Measurements from ENCODE around the gene VWA3B. TPM values are rescaled to one million over a fixed set of nuclear protein-coding genes. Genes with fewer than 3 reads are reported as not detected.
"Not testable (repeated sequence)": the region's sequence is repeated elsewhere in the genome, so short reads cannot be mapped to it uniquely, and the experiment has no call there.

The VWA3B gene
- total and polyA plus RNA-seq, 5 donors: 0.15 to 0.29 (median 0.28) TPM

DNA sequence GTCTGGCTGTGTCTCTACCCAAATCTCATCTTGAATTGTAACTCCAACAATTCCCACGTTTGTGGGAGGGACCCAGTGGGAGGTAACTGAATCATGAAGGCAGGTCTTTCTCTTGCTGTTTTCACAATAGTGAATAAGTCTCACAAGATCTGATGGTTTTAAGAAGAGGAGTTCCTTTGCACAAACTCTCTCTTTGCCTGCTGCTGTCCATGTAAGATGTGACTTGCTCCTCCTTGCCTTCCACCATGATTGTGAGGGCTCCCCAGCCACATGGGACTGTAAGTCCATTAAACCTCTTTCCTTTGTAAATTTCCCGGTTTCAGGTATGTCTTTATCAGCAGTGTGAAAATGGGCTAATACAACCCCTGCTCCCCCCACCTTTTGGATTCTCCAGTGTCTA lies 23.8 kb downstream of the VWA3B start:
- H3K27ac ChIP-seq (ENCODE audit: low read length): no peak overlapping the region
- no peak for DNase-seq
- no peaks in the 10 kb centered on the region for H3K4me1 ChIP-seq (ENCODE audit: control insufficient read depth, insufficient read depth, low read length)
- ATAC-seq: no peak
- H3K27me3 ChIP-seq (ENCODE audit: control insufficient read depth, insufficient read depth): no peaks in the 10 kb centered on the region
- 66% methylated on average over 2 of the region's 2 CpGs for WGBS
- intact Hi-C loops (cut with DNase I): no loop called here
- H3K4me3 ChIP-seq (ENCODE audit: low read length): no peak overlapping the region
- no peaks in the 10 kb centered on the region for H3K9me3 ChIP-seq (ENCODE audit: control insufficient read depth, low read length)

- no peaks in the 10 kb centered on the region for H3K27me3 ChIP-seq (ENCODE audit: control insufficient read depth, insufficient read depth)
- 75% methylated on average over 6 of the region's 6 CpGs for WGBS
- intact Hi-C loops (cut with DNase I): no loop called here
- H3K4me1 ChIP-seq (ENCODE audit: control insufficient read depth, insufficient read depth, low read length): no peaks in the 10 kb centered on the region
- no peak for DNase-seq
- H3K27ac ChIP-seq (ENCODE audit: low read length): no peak overlapping the region
- no peak overlapping the region for H3K4me3 ChIP-seq (ENCODE audit: low read length)
- no peaks in the 10 kb centered on the region for H3K9me3 ChIP-seq (ENCODE audit: control insufficient read depth, low read length)
- ATAC-seq: no peak
Observed at GRCh38 chr2:98114643-98115330, 27.8 kb downstream of the VWA3B start.

GRCh38 chr2:98118161-98118560 lies 31.2 kb downstream of the VWA3B start:
- no peaks in the 10 kb centered on the region for H3K9me3 ChIP-seq (ENCODE audit: control insufficient read depth, low read length)
- WGBS: 76% methylated on average over 4 of the region's 4 CpGs
- H3K27ac ChIP-seq (ENCODE audit: low read length): no peak overlapping the region
- DNase-seq (no peak), ATAC-seq (no peak)
- H3K27me3 ChIP-seq (ENCODE audit: control insufficient read depth, insufficient read depth): no peaks in the 10 kb centered on the region
- H3K4me3 ChIP-seq (ENCODE audit: low read length): no peak overlapping the region
- intact Hi-C loops (cut with DNase I): no loop called here
- no peaks in the 10 kb centered on the region for H3K4me1 ChIP-seq (ENCODE audit: control insufficient read depth, insufficient read depth, low read length)

GRCh38 chr2:98118852-98119251 lies 31.9 kb downstream of the VWA3B start:
- Histone ChIP-seq H3K4me1 (ENCODE audit: control insufficient read depth, insufficient read depth, low read length) (no peaks in the 10 kb centered on the region), H3K27me3 (ENCODE audit: control insufficient read depth, insufficient read depth) (no peaks in the 10 kb centered on the region), H3K4me3 (ENCODE audit: low read length) (no peak overlapping the region), H3K9me3 (ENCODE audit: control insufficient read depth, low read length) (no peaks in the 10 kb centered on the region), H3K27ac (ENCODE audit: low read length) (no peak overlapping the region)
- WGBS: 48% methylated on average over 2 of the region's 2 CpGs
- ATAC-seq (no peak), DNase-seq (no peak)
- intact Hi-C loops (cut with DNase I): no loop called here

- no peaks in the 10 kb centered on the region for H3K4me1 ChIP-seq (ENCODE audit: control insufficient read depth, insufficient read depth, low read length)
- H3K9me3 ChIP-seq (ENCODE audit: control insufficient read depth, low read length): no peaks in the 10 kb centered on the region
- no peak overlapping the region for H3K27ac ChIP-seq (ENCODE audit: low read length)
- ATAC-seq (peak; percentile 29 to 40), DNase-seq (peak in 1 of 3 donors; percentile 47)
- intact Hi-C loops (cut with DNase I): no loop called here
- 49% methylated on average over 8 of the region's 8 CpGs for WGBS
- H3K27me3 ChIP-seq (ENCODE audit: control insufficient read depth, insufficient read depth): no peaks in the 10 kb centered on the region
- no peak overlapping the region for H3K4me3 ChIP-seq (ENCODE audit: low read length)
Observed at GRCh38 chr2:98121149-98121548, 34.2 kb downstream of the VWA3B start.

DNA sequence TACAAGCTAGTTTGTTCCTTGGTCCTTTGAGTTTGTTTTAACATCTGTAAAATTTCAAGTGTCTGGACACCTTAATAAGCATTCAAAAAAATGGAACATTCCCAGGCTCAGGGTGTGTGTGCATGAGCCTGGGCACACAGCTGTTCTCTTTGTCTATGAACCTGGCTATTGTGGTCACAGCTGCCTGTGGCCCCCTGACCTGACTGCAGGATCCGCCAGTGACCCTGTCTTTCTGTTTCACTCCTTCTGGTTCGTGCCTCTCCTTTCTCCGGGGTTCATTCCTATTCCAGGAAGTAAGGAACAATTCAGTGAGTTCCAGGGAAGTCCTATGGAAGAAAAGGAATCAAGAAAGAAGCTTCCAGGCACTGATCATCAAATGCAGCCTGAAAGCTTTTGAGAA lies 35.6 kb downstream of the VWA3B start:
- DNase-seq: no peak
- Histone ChIP-seq H3K27ac (ENCODE audit: low read length) (no peak overlapping the region), H3K9me3 (ENCODE audit: control insufficient read depth, low read length) (no peaks in the 10 kb centered on the region), H3K4me1 (ENCODE audit: control insufficient read depth, insufficient read depth, low read length) (no peaks in the 10 kb centered on the region), H3K27me3 (ENCODE audit: control insufficient read depth, insufficient read depth) (no peaks in the 10 kb centered on the region), H3K4me3 (ENCODE audit: low read length) (no peak overlapping the region)
- ATAC-seq: no peak
- intact Hi-C loops (cut with DNase I): no loop called here
- WGBS: 51% methylated on average over 3 of the region's 3 CpGs

GRCh38 chr2:98123286-98123685 lies 36.3 kb downstream of the VWA3B start:
- H3K9me3 ChIP-seq (ENCODE audit: control insufficient read depth, low read length): no peaks in the 10 kb centered on the region
- no peak for DNase-seq
- H3K4me1 ChIP-seq (ENCODE audit: control insufficient read depth, insufficient read depth, low read length): no peaks in the 10 kb centered on the region
- H3K27ac ChIP-seq (ENCODE audit: low read length): no peak overlapping the region
- no peak overlapping the region for H3K4me3 ChIP-seq (ENCODE audit: low read length)
- intact Hi-C loops (cut with DNase I): no loop called here
- ATAC-seq: no peak
- WGBS: 55% methylated on average over 8 of the region's 8 CpGs
- no peaks in the 10 kb centered on the region for H3K27me3 ChIP-seq (ENCODE audit: control insufficient read depth, insufficient read depth)

- no peak overlapping the region for H3K27ac ChIP-seq (ENCODE audit: low read length)
- no peaks in the 10 kb centered on the region for H3K9me3 ChIP-seq (ENCODE audit: control insufficient read depth, low read length)
- H3K4me1 ChIP-seq (ENCODE audit: control insufficient read depth, insufficient read depth, low read length): no peaks in the 10 kb centered on the region
- H3K4me3 ChIP-seq (ENCODE audit: low read length): no peak overlapping the region
- no peak for ATAC-seq
- DNase-seq: no peak
- no peaks in the 10 kb centered on the region for H3K27me3 ChIP-seq (ENCODE audit: control insufficient read depth, insufficient read depth)
- 59% methylated on average over 5 of the region's 5 CpGs for WGBS
- intact Hi-C loops (cut with DNase I): no loop called here
Observed at GRCh38 chr2:98126061-98126460, 39.1 kb downstream of the VWA3B start.

DNA sequence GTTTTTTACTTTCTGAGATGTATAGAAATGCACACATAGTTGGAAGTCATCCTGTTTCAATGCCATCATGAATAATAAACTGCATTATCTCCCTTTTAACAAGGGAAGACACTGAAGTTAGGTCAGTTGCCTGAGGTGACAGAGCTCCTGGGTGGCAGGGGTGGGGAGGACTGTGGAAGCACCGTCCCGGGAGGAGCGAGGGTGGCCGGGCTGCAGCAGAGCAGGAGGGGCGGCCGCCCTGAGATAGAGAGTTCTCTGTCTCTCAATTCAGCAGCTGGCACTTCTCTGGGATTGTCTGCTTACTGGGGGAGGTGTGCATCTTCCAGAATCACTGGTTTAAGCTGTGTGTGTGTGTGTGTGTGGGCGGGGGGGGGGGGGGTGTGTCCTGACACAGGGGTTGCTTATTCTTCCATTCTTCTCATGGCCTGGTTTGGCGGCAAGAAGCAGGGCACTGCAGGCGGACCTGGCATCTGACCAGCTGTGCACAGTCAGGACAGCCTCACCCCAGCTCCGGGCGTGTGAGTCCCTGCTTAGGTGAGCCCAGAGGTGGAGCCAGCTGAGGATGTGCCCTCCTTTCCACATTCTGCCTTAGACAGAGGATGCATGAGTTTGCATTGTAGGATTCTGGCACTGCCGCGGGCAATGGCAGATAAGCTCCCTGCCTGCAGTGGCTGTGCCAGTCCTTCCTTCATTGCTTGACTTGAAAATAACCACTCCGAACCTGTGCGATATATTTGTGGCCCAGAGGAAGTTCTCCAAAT lies 40.4 kb downstream of the VWA3B start:
- intact Hi-C loops (cut with DNase I): no loop called here
- H3K4me1 ChIP-seq (ENCODE audit: control insufficient read depth, insufficient read depth, low read length): no peaks in the 10 kb centered on the region
- 65% methylated on average over 15 of the region's 15 CpGs for WGBS
- no peaks in the 10 kb centered on the region for H3K9me3 ChIP-seq (ENCODE audit: control insufficient read depth, low read length)
- no peak overlapping the region for H3K4me3 ChIP-seq (ENCODE audit: low read length)
- DNase-seq: peak in 2 of 3 donors; percentile 29 to 53
- ATAC-seq: peak; percentile 30 to 45
- no peaks in the 10 kb centered on the region for H3K27me3 ChIP-seq (ENCODE audit: control insufficient read depth, insufficient read depth)
- H3K27ac ChIP-seq (ENCODE audit: low read length): no peak overlapping the region

GRCh38 chr2:98128556-98129109 lies 41.7 kb downstream of the VWA3B start:
- no peaks in the 10 kb centered on the region for H3K4me1 ChIP-seq (ENCODE audit: control insufficient read depth, insufficient read depth, low read length)
- 85% methylated on average over 7 of the region's 7 CpGs for WGBS
- intact Hi-C loops (cut with DNase I): no loop called here
- H3K27ac ChIP-seq (ENCODE audit: low read length): no peak overlapping the region
- H3K27me3 ChIP-seq (ENCODE audit: control insufficient read depth, insufficient read depth): no peaks in the 10 kb centered on the region
- DNase-seq (no peak), ATAC-seq (no peak)
- no peak overlapping the region for H3K4me3 ChIP-seq (ENCODE audit: low read length)
- H3K9me3 ChIP-seq (ENCODE audit: control insufficient read depth, low read length): no peaks in the 10 kb centered on the region

GRCh38 chr2:98130073-98130472 lies 43.1 kb downstream of the VWA3B start:
- H3K9me3 ChIP-seq (ENCODE audit: control insufficient read depth, low read length); H3K4me1 ChIP-seq (ENCODE audit: control insufficient read depth, insufficient read depth, low read length); H3K27me3 ChIP-seq (ENCODE audit: control insufficient read depth, insufficient read depth); H3K4me3 ChIP-seq (ENCODE audit: low read length); DNase-seq; ATAC-seq; intact Hi-C loops (cut with DNase I); H3K27ac ChIP-seq (ENCODE audit: low read length): not testable (repeated sequence)
- 28% methylated on average over 5 of the region's 5 CpGs for WGBS
